Mesendoderm (in vitro differentiated cells): ENCODE data around the gene GJB2.

Source experiments
- DNase-seq: peaks from one replicate; pipeline ENCODE4 v3.0.0; 2013
- H2AK5ac ChIP-seq: 2 replicates; pipeline ENCODE4 v1.6.1; 2013; ENCODE audit warnings: low read length, inconsistent platforms
- H2BK120ac ChIP-seq: 2 replicates; pipeline ENCODE4 v1.6.1; 2013; ENCODE audit warnings: low read depth, mild to moderate bottlenecking, low read length, moderate library complexity, mixed read lengths
- H2BK15ac ChIP-seq: replicated peaks from 2 replicates; pipeline ENCODE4 v1.6.1; 2013; ENCODE audit warnings: low read depth, mild to moderate bottlenecking, moderate library complexity
- H2BK5ac ChIP-seq: 2 replicates; pipeline ENCODE4 v1.6.1; 2013; ENCODE audit warnings: low read length, inconsistent platforms
- H3K18ac ChIP-seq: 2 replicates; pipeline ENCODE4 v1.6.1; 2013; ENCODE audit warnings: mild to moderate bottlenecking, low read length, mixed read lengths
- H3K23ac ChIP-seq: one replicate; pipeline ENCODE4 v1.6.1; 2013; ENCODE audit warnings: low read length
- H3K27ac ChIP-seq: 2 replicates; pipeline ENCODE4 v1.5.1; 2013; ENCODE audit warnings: low read depth, mild to moderate bottlenecking, inconsistent platforms, low read length, moderate library complexity
- H3K27me3 ChIP-seq: 2 replicates; pipeline ENCODE4 v1.6.1; 2013; ENCODE audit warnings: low read length, control low read depth, mild to moderate bottlenecking, inconsistent platforms; ENCODE audit not compliant: insufficient read depth, poor library complexity
- H3K36me3 ChIP-seq: 2 replicates; pipeline ENCODE4 v1.6.1; 2013; ENCODE audit warnings: low read length, inconsistent platforms; ENCODE audit not compliant: control insufficient read depth, insufficient read depth
- H3K4ac ChIP-seq: one replicate; pipeline ENCODE4 v1.6.1; 2013; ENCODE audit warnings: low read depth, mild to moderate bottlenecking, low read length, moderate library complexity
- H3K4me1 ChIP-seq: 2 replicates; pipeline ENCODE4 v1.6.1; 2013; ENCODE audit warnings: low read depth, low read length, inconsistent platforms; ENCODE audit not compliant: control insufficient read depth
- H3K4me2 ChIP-seq: 2 replicates; pipeline ENCODE4 v1.6.1; 2013; ENCODE audit warnings: low read length
- H3K4me3 ChIP-seq: 2 replicates; pipeline ENCODE4 v1.5.1; 2013; ENCODE audit warnings: mild to moderate bottlenecking, low read length
- H3K56ac ChIP-seq: one replicate; pipeline ENCODE4 v1.6.1; 2013; ENCODE audit warnings: low read length
- H3K79me1 ChIP-seq: 2 replicates; pipeline ENCODE4 v1.6.1; 2013; ENCODE audit warnings: low read length, inconsistent platforms
- H3K79me2 ChIP-seq: 2 replicates; pipeline ENCODE4 v1.6.1; 2013; ENCODE audit warnings: mild to moderate bottlenecking, low read length; ENCODE audit not compliant: control insufficient read depth, insufficient read depth
- H3K9ac ChIP-seq: 2 replicates; pipeline ENCODE4 v1.6.1; 2013; ENCODE audit warnings: low read length, inconsistent platforms
- H4K5ac ChIP-seq: one replicate; pipeline ENCODE4 v1.6.1; 2013; ENCODE audit warnings: low read length
- H4K8ac ChIP-seq: one replicate; pipeline ENCODE4 v1.6.1; 2013; ENCODE audit warnings: low read depth, mild to moderate bottlenecking, control low read depth, low read length, moderate library complexity
- WGBS: extraction: QIAGEN DNeasy Blood & Tissue Kit; methylation state at CpG from one replicate; pipeline ENCODE4 v1.1.7; 2013; ENCODE audit warnings: low lambda C conversion rate, missing lambda C conversion rate; ENCODE audit not compliant: insufficient coverage; ENCODE audit errors: extremely low coverage; 5-methylcytosine and 5-hydroxymethylcytosine counted together

The GJB2 gene

GRCh38 chr13:20137875-20138274 is 54.9 kb downstream of the GJB2 start:
- Histone ChIP-seq H2BK15ac (no peak overlapping the region), H3K36me3 (no peaks in the 10 kb centered on the region), H2BK5ac (no peak overlapping the region), H2AK5ac (no peak overlapping the region), H3K27me3 (peaks cover 2% of the 10 kb centered on the region), H3K4me3 (no peak overlapping the region), H4K5ac (no peak overlapping the region), H3K56ac (no peak overlapping the region), H3K79me2 (no peaks in the 10 kb centered on the region), H2BK120ac (no peak overlapping the region), H3K27ac (no peak overlapping the region), H3K4me2 (no peak overlapping the region), H3K18ac (no peak overlapping the region), H4K8ac (no peak overlapping the region), H3K79me1 (no peaks in the 10 kb centered on the region), H3K4me1 (no peaks in the 10 kb centered on the region), H3K9ac (no peak overlapping the region), H3K23ac (no peak overlapping the region), H3K4ac (no peak overlapping the region)
- DNase-seq, result no peak
- no CpG with 5 or more reads among the region's 2 CpGs for WGBS
